SK-N-DZ (cell line): ENCODE results near the gene C3orf22.
"Not testable (repeated sequence)": the region's sequence is repeated elsewhere in the genome, so short reads cannot be mapped to it uniquely, and the experiment has no call there.

Experiments
- DNase-seq: peaks from one replicate; pipeline ENCODE4 v3.0.0-alpha.2; 2015; ENCODE audit warnings: low spot score

The C3orf22 gene

DNA sequence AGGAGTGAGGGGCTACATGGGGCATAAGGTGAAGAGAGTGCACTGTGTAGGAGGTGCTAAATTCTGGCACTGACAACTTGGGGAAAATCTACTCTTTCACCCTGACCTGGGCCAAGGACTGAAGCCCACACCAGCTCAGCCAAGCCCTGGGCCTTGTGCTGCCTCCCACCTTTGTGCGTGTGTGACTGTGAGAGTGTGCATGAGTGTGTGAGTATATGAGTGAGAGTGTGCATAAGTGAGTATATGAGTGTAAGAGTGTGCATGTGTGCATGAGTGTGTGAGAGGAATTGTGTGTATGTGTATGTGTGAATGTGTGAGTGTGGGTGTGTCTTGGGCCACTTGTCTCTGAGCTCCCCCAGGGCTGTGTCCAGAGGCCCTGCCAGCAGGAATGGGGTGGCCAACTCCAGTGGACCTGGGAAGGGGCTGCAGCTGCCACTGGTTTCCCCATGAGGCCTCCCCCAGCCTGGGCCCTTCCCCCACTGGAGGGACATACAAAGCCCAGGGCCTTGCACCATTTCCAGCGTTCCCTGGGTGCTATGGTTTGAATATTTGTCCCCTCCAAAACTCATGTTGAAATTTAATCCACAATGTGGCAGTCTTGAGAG is 15.2 kb downstream of the C3orf22 start:
- DNase-seq, result no peak

DNA sequence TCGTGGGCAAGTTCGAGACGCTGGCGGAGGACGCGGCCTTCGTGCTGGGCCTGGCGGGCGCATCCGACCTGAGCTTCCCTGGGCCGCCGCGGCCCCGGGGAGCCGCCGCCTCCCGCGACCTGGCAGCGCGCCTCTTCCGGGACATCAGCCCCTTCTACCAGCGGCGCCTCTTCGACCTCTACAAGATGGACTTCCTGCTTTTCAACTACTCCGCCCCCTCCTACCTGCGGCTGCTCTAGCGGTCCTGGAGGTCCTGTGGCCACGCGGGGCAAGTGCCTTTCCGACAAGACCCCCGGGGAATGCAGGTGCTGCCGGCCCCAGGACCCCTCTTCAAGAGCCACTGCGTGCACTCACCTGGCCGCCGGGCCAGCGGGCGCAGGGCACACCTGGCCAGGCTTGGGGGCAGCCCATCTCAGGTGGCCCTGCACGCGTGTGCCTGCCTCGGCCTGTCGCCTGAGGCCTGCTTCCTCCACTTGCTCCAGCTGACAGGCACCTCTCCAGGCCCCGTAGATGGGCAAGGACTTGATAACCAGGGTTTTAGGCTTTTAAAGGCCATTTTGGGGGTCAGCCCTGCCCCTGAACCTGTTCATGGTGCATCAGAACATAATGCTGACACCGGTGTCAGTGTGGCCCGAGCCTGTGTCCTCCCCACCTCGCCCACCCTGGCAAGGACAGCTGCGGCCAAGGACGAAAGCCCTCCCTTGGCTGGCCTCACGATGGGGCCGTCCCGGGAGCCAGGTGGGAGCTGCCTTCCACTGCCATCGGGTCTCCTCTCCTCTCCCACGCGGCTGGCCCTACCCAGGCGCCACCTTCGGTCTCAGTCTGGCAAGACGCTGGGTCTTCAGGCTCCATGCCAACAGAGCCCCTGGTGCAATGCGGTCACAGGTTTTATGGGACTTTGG is 16.1 kb downstream of the C3orf22 start:
- no peak for DNase-seq

DNA sequence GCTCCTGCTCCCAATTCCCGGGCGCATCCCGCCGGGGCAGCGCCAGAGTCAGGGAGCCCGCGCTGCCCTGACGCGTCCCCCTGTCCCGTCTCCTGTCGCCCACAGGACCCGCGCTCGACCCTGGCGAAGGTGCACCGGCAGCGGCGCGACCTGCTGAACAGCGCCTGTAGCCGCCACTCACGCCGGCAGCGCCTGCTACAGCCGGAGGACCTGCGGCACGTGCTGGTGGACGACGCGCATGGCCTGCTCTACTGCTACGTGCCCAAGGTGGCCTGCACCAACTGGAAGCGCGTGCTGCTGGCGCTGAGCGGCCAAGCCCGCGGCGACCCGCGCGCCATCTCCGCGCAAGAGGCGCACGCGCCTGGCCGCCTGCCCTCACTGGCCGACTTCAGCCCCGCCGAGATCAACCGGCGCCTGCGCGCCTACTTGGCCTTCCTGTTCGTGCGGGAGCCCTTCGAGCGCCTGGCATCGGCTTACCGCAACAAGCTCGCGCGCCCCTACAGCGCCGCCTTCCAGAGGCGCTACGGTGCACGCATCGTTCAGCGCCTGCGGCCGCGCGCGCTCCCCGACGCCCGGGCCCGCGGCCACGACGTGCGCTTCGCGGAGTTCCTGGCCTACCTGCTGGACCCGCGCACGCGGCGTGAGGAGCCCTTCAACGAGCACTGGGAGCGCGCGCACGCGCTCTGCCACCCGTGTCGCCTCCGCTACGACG is 16.9 kb downstream of the C3orf22 start:
- DNase-seq, result no peak

DNA sequence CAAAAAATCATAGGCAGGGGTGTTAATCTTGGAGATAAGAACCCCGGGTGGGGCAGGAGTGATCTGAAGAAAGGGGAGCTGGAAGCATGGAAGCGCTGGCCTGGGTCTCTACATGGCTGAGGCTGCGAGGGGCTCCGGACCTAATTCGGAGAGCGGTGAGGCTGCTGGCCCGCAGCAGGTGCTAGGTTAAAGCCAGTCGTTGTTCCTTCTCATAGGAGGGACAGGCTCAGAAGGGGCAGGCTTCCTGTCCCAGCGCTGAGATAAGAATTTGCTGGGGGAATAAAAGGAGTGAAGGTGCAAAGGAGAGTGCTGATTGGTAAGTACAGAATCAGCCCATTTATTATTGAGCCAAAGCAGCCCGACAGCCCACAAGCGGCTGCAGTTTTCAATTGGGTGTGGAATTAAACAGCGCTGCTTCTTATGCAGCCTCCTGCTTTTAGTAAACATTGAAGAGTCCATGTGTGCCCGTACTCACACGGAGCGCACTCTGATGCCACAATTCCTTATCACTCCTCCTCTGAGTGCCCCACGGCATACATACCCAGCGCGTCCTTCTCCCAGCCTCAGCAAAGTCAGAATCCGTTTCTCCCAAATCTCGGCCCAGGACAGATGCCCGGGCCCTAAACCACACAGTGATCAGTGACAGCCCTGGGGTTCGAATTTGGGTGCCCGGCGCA is 17.6 kb downstream of the C3orf22 start:
- DNase-seq, result no peak

DNA sequence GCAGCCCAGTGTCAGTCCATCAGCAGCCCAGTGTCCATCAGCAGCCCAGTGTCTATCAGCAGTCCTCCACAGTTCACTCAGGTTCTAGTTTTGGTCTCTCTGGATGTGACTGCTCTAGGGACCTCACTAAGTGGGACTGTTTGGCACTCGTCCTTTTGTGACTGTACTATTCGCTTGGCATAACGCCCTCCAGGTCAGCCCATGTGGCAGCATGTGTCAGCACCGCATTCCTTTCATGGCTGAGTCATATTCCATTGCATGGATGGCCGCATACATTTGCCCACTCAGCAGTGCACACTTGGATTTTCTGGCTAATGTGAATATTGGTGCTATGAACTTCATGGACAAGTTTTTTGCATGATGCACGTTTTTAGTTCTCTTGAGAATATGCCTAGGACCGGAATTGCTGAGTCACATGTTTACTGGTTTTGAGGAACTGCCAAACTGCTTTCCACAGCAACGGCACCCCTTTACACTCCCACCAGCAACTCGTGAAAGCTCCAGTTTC is 18.3 kb downstream of the C3orf22 start:
- DNase-seq, result no peak

DNA sequence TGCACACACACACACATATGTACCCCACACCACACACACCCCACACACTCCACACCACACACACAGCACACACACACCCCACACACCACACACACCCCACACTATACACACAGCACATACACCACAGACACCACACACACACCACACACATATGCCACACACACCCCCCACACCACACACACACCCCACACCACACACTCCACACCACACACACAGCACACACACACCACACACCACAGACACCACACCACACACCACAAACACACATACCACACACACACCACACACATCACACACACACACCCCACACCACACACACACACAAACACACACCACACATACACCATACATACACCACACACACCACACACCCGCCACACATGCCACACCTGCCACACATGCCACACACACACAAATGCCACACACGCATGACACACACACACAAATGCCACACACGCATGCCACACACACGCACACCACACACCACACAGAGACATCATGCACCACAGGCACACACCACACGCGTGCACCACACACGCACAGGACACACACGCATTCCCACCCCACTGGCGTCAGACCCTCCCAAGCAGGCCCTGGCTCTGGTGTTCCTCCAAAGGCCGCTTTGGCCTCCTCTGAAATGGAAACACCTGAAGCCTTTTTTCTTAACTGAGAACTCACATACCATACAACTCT is 19.0 kb downstream of the C3orf22 start:
- no peak for DNase-seq

DNA sequence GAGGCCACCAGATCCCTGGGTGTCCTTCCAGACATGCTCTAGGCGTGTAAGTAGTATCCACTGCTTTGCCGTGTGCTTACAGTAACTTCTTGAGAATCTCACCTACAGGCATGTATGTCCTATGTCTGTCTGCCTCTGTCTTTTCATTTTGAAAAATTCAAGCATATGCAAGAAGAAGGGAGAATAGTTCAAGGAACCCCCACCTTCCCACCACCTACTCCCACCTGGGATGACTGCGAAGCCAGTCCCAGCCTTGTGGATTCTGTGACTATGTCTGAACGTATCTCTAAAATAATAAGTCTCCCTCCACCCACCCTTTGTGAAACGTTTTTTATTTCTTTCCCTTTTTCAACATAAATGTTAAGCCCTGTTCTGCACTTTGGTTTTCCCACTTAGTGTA is 19.8 kb downstream of the C3orf22 start:
- DNase-seq, result no peak

DNA sequence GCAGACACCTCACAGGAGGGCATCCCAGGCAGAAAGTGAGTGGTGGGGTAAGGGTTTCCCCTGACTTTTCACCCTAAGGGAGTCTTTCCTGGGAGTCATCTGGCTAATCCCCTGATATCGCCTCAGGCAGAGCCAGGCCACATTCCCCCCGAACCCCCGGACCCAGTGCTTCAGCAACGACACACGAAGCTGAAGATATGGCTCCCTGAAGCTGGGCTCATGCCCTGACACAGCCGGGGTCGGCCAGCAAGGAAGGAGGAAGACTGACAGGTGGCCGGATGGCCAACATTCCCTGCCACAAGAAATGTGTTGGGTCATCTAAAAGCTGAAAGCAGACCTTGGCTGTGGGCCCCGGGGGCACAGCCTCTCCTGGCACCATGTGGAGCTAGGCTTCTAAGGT is 20.4 kb downstream of the C3orf22 start:
- no peak for DNase-seq

DNA sequence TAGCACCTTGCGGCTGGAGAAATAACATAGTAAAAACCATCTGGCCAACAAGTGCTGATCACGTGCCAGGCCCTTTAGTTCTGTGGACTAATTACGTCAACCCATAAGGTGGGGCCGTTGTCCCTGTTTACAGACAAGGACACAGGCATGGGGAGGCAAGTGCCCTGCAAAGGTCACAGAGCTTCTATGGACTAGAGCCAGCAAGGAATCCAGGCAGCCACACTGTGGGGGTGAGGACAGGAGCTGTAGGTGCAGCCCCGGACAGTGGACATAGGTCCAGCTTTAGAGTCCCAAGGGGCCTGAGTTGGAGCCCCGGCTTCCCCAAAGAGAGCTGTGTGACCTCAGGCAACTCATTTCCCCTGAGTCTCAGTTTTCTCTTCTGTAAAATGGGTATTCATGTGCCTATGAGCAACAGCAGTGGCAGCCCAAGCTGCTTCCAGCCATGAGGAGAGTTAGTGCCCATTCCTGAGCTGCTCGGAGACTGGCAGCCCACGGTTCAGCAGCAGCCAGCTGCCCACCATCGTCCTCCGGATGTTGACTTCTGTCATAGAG is 20.9 kb downstream of the C3orf22 start:
- DNase-seq, result no peak

DNA sequence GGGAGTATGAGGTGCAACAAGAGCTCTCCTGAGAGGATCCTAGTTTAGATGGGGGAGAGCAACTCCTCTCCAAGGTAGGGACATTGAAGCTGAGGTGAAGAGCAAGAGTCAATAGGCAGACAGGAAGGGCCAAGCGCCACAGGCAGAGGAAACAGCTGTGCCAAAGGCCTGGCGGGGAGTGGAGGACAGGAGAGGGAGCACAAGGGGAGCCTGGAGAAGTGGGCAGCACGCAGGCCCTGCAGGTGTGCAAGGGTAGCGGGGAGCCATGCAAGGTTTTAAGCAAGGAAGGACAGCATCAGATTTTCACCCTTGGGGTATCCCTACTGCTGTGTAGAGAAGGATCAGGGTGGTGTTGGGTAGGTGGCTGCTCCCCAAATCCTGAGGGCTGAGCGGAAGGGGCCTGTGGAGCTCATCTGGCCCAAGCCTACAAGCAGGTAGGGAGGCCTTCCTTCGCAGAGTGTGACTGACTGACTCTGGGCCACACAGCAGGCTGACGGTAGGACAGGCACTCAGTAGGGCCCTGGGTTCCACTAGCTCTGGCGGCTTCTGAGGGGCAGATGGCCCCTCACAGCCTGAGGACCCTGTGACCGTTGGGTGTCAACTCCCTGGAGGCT is 21.5 kb downstream of the C3orf22 start:
- DNase-seq, result no peak

DNA sequence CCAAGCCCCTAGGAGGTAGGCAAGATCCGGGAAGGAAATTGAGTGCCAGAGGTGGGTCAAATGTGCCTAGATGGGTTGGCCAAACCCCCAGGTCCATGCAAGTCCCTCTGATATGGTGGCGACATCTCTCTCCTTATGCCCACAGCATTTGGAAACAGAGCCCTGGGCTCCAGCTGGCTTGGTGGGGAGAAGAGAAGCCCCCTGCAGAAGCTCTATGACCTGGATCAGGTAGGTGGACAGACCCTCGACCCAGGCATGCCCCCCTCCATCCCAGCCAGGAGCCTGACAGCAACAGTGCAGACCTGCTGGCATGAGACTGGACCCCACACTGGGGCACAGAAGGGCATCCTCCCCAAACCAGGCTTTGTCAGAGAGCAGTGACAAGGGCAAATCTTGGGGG is 22.6 kb downstream of the C3orf22 start:
- no peak for DNase-seq

DNA sequence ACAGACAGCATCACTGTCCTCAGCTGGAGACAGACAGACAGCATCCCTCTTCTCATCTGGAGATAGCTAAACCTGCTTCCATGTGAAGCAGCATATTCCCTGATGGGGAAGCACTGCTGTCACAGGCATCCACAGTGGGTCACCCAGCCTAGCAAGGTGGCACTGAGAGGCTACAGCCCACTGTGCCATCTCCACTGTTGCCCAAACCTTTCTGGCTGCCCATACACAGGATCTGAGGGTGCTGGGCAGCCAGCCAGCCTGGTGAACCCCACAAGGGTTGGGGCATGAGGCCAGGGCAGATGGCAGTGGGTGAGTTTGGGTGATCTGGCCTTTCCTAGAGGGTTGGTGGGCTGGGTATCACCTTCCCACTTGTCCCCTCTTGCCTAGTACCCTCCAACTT is 23.1 kb downstream of the C3orf22 start:
- DNase-seq, result no peak

DNA sequence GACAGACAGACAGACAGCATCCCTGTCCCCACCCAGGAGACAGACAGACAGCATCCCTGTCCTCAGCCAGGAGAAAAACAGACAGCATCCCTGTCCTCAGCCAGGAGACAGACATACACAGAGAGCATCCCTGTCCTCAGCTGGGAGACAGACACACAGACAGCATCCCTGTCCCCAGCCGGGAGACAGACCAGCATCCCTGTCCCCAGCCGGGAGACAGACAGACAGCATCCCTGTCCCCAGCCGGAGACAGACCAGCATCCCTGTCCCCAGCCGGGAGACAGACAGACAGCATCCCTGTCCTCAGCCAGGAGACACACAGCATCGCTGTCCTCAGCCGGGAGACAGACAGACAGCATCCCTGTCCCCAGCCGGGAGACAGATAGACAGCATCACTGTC is 24.0 kb downstream of the C3orf22 start:
- not testable (repeated sequence) for DNase-seq

DNA sequence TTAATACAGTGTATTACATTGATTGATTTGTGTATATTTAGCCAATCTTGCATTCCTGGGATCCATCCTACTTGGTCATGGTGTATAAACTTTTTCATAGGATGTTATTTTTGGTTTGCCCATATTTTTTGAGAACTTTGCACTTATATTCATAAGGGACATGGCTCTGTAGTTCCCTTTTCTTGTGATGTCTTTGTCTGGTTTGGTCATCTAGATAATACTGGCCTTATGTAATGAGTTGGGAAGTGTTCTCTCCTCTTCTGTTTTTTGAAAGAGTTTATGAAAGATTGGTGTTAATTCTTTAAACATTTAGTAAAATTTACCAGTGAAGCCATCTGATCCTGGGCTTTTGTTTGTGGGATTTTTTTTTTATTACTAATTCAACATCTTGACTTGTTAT is 25.2 kb downstream of the C3orf22 start:
- no peak for DNase-seq

DNA sequence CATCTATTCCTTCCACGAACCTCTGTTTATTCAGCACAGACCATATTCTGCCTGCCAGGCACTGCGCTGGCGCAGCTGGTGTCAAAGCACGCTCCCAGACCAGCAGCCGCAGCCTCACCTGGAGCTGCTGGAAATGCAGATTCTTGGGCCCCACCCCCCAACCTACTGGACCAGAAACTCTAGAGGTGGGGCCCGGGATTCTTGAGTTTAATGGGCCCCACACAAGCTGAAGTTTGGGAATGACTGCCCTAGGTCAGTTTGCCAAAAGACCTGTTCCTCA is 27.7 kb downstream of the C3orf22 start:
- DNase-seq, result no peak

DNA sequence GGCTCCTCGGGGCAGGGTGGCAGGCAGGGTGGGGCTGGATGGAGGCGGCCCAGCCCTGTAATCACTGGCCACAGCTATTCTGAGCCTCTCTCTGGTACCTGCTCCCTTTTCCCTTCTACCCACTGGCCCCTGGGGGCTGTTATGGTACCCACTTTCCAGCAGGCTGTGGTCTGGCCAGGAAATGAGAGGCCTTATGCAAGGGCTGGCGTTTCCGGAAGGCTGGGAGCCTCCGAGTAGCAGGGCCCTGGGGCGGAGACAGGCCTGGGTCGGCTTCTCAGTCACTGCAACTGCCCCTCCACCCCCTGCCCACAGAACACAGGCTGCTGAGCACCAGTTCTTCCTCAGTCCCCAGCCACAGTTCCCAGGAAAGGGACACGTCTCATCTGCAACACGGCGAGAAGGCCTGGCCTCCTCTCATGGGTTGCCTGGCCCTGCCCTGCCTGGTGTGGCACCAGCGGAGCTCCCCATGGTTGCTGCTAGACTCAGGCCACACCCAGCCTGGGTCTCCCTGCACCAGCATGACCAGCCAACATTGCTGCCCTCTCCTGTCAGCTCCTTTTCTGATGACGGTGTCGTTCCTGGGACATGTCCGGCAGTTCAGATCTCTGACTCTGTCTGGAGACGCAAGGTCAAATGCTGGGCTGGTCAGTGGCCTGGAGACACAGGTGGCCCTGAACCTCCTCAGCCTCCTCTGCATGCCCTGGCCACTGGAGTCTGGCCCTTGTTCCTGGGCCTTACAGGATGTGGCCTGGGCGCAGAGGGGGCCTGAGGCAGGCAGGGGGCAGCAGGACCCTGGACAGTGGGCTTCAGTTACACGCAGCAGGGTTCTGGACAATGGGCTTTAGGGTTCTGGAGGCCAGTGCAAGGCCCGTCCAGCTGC is 28.3 kb downstream of the C3orf22 start:
- no peak for DNase-seq

DNA sequence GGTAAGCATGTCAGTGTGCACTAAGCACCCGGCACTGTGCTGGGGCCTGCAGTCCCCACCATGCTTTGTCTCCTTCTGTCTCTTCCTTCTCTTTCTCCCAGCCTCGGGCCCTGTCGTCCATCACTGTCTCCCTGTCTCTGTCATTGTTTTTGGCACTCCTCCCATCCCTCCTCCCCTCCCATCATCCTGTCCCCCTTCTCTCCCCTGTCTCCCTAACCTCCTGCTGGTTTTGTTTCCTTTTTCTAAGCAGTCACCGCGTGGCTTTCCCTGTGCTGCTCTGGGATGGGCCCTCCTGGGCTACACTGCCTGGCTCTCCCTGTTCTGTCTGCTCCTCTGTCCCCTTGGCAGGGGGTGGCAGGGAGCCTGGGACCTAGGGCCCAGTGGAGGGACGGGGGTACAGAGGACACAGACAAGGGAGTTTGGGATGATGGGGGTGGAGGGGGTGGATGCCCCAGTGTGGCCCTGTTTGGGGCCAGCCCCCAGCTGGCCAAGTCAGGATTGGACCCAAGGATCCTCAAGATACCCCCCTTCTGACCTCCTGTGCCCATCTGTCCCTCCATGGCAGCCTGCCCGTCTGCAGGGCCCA is 29.1 kb downstream of the C3orf22 start:
- DNase-seq, result no peak

DNA sequence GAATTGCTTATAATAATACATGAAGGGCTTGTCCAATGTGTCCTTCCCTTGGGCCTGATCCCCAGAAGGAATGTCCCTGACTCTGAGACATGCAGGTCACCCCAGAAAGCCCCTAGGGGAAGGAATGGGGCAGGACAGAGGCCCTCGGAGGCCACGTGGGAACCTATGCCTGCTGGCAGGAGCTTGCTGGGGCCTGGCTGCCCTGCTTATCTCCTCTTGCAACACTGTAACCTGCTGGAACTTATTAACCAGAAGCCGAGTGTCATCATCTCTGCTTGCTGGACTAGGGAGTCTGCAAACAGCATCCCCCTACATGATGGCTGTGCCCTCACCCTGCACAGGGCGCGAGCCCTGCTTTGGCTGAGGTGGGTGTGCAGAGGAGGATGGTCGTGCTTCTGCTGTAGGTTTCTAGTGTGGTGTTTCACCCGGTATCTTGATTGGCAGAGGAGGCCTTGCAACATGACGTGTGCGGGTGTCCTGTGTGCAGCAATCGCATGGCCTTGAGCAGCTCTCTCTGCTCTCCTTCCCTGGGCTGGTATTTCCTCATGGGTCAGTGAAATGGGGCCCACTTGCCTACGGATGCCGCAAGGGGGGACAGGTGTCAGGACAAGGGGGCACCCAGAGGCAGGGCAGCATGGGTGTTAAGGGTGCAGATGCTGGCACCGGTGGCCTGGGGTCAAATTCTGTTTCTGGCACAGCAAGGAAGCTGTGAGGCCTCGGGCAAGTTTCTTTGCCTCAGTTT is 29.8 kb downstream of the C3orf22 start:
- DNase-seq, result peak; percentile 57

DNA sequence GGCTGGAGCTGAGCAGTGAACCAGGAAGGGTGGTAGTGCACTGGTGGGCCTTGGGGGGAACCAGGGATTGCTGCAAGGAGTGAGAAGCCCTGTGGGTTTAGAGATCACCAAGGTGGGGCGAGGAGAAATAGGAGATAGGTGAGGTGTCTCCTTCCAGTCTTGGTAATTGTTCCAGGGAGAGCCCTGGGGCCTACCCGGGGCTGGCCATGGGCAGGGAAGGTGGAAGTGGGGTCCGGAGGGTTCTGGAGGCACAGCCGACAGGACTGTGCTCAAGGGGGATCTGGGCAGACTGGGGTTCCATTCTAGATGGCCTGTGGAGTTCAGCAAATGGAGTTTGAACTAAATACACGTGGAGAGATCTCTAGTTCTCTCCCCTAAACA is 30.3 kb downstream of the C3orf22 start:
- DNase-seq, result no peak
